Activated T-cell treated with anti-CD3 and anti-CD28 coated beads for 4 hours (primary cell): ENCODE results near the gene PIK3CA.

ENCODE experiments used
- DNase-seq: peaks from one replicate; pipeline ENCODE4 v3.0.0-alpha.2; 2020

PIK3CA gene

GRCh38 chr3:179158336-179159039 is 10.3 kb downstream of the PIK3CA start:
- DNase-seq = no peak

GRCh38 chr3:179163503-179163902 is 15.3 kb downstream of the PIK3CA start:
- DNase-seq = no peak

GRCh38 chr3:179164857-179165256 is 16.7 kb downstream of the PIK3CA start:
- DNase-seq = no peak

- DNase-seq = no peak
Observed at GRCh38 chr3:179166561-179167201, 18.5 kb downstream of the PIK3CA start.

- DNase-seq = no peak
Observed at GRCh38 chr3:179168918-179169317, 20.8 kb downstream of the PIK3CA start.

GRCh38 chr3:179172546-179172945 is 24.4 kb downstream of the PIK3CA start:
- no peak for DNase-seq

GRCh38 chr3:179174316-179174715 is 26.2 kb downstream of the PIK3CA start:
- no peak for DNase-seq

- DNase-seq = no peak
Observed at GRCh38 chr3:179174898-179175297, 26.7 kb downstream of the PIK3CA start.

- DNase-seq = no peak
Observed at GRCh38 chr3:179175358-179175757, 27.2 kb downstream of the PIK3CA start.

GRCh38 chr3:179177611-179178010 is 29.5 kb downstream of the PIK3CA start:
- DNase-seq = no peak

- no peak for DNase-seq
Observed at GRCh38 chr3:179179256-179179655, 31.1 kb downstream of the PIK3CA start.

- no peak for DNase-seq
Observed at GRCh38 chr3:179179979-179180759, 32.0 kb downstream of the PIK3CA start.

GRCh38 chr3:179181021-179181472 is 32.9 kb downstream of the PIK3CA start:
- no peak for DNase-seq

GRCh38 chr3:179181993-179182551 is 33.9 kb downstream of the PIK3CA start:
- peak; percentile 3 for DNase-seq

- no peak for DNase-seq
Observed at GRCh38 chr3:179182902-179183301, 34.7 kb downstream of the PIK3CA start.

GRCh38 chr3:179184826-179185225 is 36.7 kb downstream of the PIK3CA start:
- DNase-seq = no peak

GRCh38 chr3:179186426-179186825 is 38.3 kb downstream of the PIK3CA start:
- no peak for DNase-seq

GRCh38 chr3:179189759-179190158 is 41.6 kb downstream of the PIK3CA start:
- no peak for DNase-seq

- no peak for DNase-seq
Observed at GRCh38 chr3:179190581-179190980, 42.4 kb downstream of the PIK3CA start.

GRCh38 chr3:179192542-179192941 is 44.4 kb downstream of the PIK3CA start:
- no peak for DNase-seq

GRCh38 chr3:179194931-179195330 is 46.8 kb downstream of the PIK3CA start:
- DNase-seq = no peak

GRCh38 chr3:179196098-179196497 is 47.9 kb downstream of the PIK3CA start:
- DNase-seq = no peak

- DNase-seq = no peak
Observed at GRCh38 chr3:179196700-179197099, 48.5 kb downstream of the PIK3CA start.

GRCh38 chr3:179200790-179201189 is 52.6 kb downstream of the PIK3CA start:
- DNase-seq = no peak
